Measurements from ENCODE around the gene FRK.

FRK gene

GRCh38 chr6:116066789-116067188 is 6.1 kb upstream of the FRK start:
- no peak overlapping the region for H3K4me3 ChIP-seq
- H3K4me1 ChIP-seq: no peaks in the 10 kb centered on the region
- H3K9ac ChIP-seq: no peak overlapping the region
- H3K27ac ChIP-seq: no peak overlapping the region
- no peak overlapping the region for H3K4me2 ChIP-seq
- H3K36me3 ChIP-seq: no peaks in the 10 kb centered on the region
- H4K20me1 ChIP-seq: no peaks in the 10 kb centered on the region
- no peaks in the 10 kb centered on the region for H3K9me3 ChIP-seq (replicated peaks in 1 of 11)
- TF ChIP-seq Cebpa-rat (IDR thresholded peaks at IDR 0.05): no peak
- no peaks in the 10 kb centered on the region for H3K27me3 ChIP-seq

GRCh38 chr6:116064666-116065065 is 4.0 kb upstream of the FRK start:
- H3K9ac ChIP-seq: no peak overlapping the region
- H3K27ac ChIP-seq: no peak overlapping the region
- H3K9me3 ChIP-seq (replicated peaks in 1 of 11): no peaks in the 10 kb centered on the region
- no peak overlapping the region for H3K4me3 ChIP-seq
- H3K4me2 ChIP-seq: no peak overlapping the region
- H3K27me3 ChIP-seq: no peaks in the 10 kb centered on the region
- H3K36me3 ChIP-seq: no peaks in the 10 kb centered on the region
- no peak for TF ChIP-seq Cebpa-rat (IDR thresholded peaks at IDR 0.05)
- H4K20me1 ChIP-seq: no peaks in the 10 kb centered on the region
- peaks cover 0 to 18% (median 3%) of the 10 kb centered on the region in 10 experiments; a peak in 9 of 20 replicates for H3K4me1 ChIP-seq

- no peak for TF ChIP-seq Cebpa-rat (IDR thresholded peaks at IDR 0.05)
- no peak overlapping the region for H3K4me3 ChIP-seq
- H3K9me3 ChIP-seq (replicated peaks in 1 of 11): no peaks in the 10 kb centered on the region; a peak in 1 of 22 replicates
- no peaks in the 10 kb centered on the region for H4K20me1 ChIP-seq
- H3K36me3 ChIP-seq: no peaks in the 10 kb centered on the region
- no peak overlapping the region for H3K9ac ChIP-seq
- H3K27ac ChIP-seq: no peak overlapping the region
- H3K4me1 ChIP-seq: peaks cover 0 to 27% (median 3%) of the 10 kb centered on the region in 10 experiments; a peak in 9 of 20 replicates
- H3K4me2 ChIP-seq: no peak overlapping the region
- no peaks in the 10 kb centered on the region for H3K27me3 ChIP-seq
Measured at GRCh38 chr6:116062496-116062895, 1.8 kb upstream of the FRK start.

GRCh38 chr6:116059713-116060571 is 749 bp downstream of the FRK start:
- no peaks in the 10 kb centered on the region for H3K27me3 ChIP-seq
- no peaks in the 10 kb centered on the region for H4K20me1 ChIP-seq
- H3K9me3 ChIP-seq (replicated peaks in 1 of 11): no peaks in the 10 kb centered on the region; a peak in 1 of 22 replicates
- H3K4me1 ChIP-seq: peaks cover 0 to 27% (median 3%) of the 10 kb centered on the region in 10 experiments; a peak in 9 of 20 replicates
- no peaks in the 10 kb centered on the region for H3K36me3 ChIP-seq
- peak overlapping the region in 2 of 10 experiments; percentile 2 to 19; a peak in 3 of 20 replicates for H3K4me3 ChIP-seq
- H3K4me2 ChIP-seq: peak overlapping the region in 5 of 11 experiments; percentile 13 to 75 (median 55); a peak in 8 of 22 replicates
- peak overlapping the region in 3 of 11 experiments; percentile 6 to 37 (median 35); a peak in 4 of 22 replicates for H3K27ac ChIP-seq
- no peak for TF ChIP-seq Cebpa-rat (IDR thresholded peaks at IDR 0.05)
- H3K9ac ChIP-seq: no peak overlapping the region

- Histone ChIP-seq H3K36me3 (no peaks in the 10 kb centered on the region), H3K27me3 (no peaks in the 10 kb centered on the region), H3K9ac (no peak overlapping the region), H4K20me1 (no peaks in the 10 kb centered on the region), H3K9me3 (replicated peaks in 1 of 11) (no peaks in the 10 kb centered on the region; a peak in 1 of 22 replicates), H3K27ac (no peak overlapping the region), H3K4me2 (no peak overlapping the region; a peak in 1 of 22 replicates), H3K4me3 (no peak overlapping the region), H3K4me1 (peaks cover 0 to 27% (median 3%) of the 10 kb centered on the region in 10 experiments; a peak in 9 of 20 replicates)
- TF ChIP-seq Cebpa-rat (IDR thresholded peaks at IDR 0.05): no peak
Measured at GRCh38 chr6:116057766-116058165, 2.9 kb downstream of the FRK start.

- Histone ChIP-seq H3K4me2 (no peak overlapping the region), H3K9me3 (replicated peaks in 1 of 11) (no peaks in the 10 kb centered on the region; a peak in 1 of 22 replicates), H3K27me3 (no peaks in the 10 kb centered on the region), H3K4me3 (no peak overlapping the region), H3K4me1 (peaks cover 0 to 22% (median 3%) of the 10 kb centered on the region in 10 experiments; a peak in 9 of 20 replicates), H4K20me1 (no peaks in the 10 kb centered on the region), H3K9ac (no peak overlapping the region), H3K27ac (no peak overlapping the region), H3K36me3 (no peaks in the 10 kb centered on the region)
- no peak for TF ChIP-seq Cebpa-rat (IDR thresholded peaks at IDR 0.05)
Measured at GRCh38 chr6:116055513-116055912, 5.2 kb downstream of the FRK start.

- no peaks in the 10 kb centered on the region for H3K27me3 ChIP-seq
- no peaks in the 10 kb centered on the region for H4K20me1 ChIP-seq
- H3K4me3 ChIP-seq: no peak overlapping the region
- H3K9me3 ChIP-seq (replicated peaks in 1 of 11): no peaks in the 10 kb centered on the region
- no peak overlapping the region for H3K9ac ChIP-seq
- TF ChIP-seq Cebpa-rat (IDR thresholded peaks at IDR 0.05): no peak
- H3K4me1 ChIP-seq: peaks cover 0 to 36% (median 0%) of the 10 kb centered on the region in 10 experiments; a peak in 6 of 20 replicates
- no peak overlapping the region for H3K27ac ChIP-seq
- H3K4me2 ChIP-seq: no peak overlapping the region
- H3K36me3 ChIP-seq: no peaks in the 10 kb centered on the region
Measured at GRCh38 chr6:116051244-116051643, 9.4 kb downstream of the FRK start.

GRCh38 chr6:116050737-116051136 is 10.0 kb downstream of the FRK start:
- Histone ChIP-seq H3K27me3 (no peaks in the 10 kb centered on the region), H3K9me3 (replicated peaks in 1 of 11) (no peaks in the 10 kb centered on the region), H3K9ac (no peak overlapping the region), H4K20me1 (no peaks in the 10 kb centered on the region), H3K4me1 (peaks cover 0 to 36% (median 0%) of the 10 kb centered on the region in 10 experiments; a peak in 6 of 20 replicates), H3K4me3 (no peak overlapping the region), H3K4me2 (no peak overlapping the region), H3K27ac (no peak overlapping the region), H3K36me3 (no peaks in the 10 kb centered on the region)
- no peak for TF ChIP-seq Cebpa-rat (IDR thresholded peaks at IDR 0.05)

- no peaks in the 10 kb centered on the region for H3K36me3 ChIP-seq
- peak overlapping the region in 1 of 11 experiments; percentile 75; a peak in 1 of 22 replicates for H3K4me2 ChIP-seq
- no peak overlapping the region for H3K9ac ChIP-seq
- no peaks in the 10 kb centered on the region for H3K9me3 ChIP-seq (replicated peaks in 1 of 11)
- H3K4me1 ChIP-seq: peaks cover 0 to 36% (median 0%) of the 10 kb centered on the region in 10 experiments; a peak in 6 of 20 replicates
- H3K27me3 ChIP-seq: no peaks in the 10 kb centered on the region
- H3K27ac ChIP-seq: no peak overlapping the region
- no peaks in the 10 kb centered on the region for H4K20me1 ChIP-seq
- TF ChIP-seq Cebpa-rat (IDR thresholded peaks at IDR 0.05): no peak
- H3K4me3 ChIP-seq: no peak overlapping the region
Measured at GRCh38 chr6:116049321-116049720, 11.4 kb downstream of the FRK start.
